Activated T-helper 2 cell treated with anti-CD3 and anti-CD28 coated beads, Interferon-gamma antibody, Interleukin-2, Interleukin-4, amounts not matched to agents 10 μg/mL and 5 μg/mL and 100 μg/mL, durations not matched to agents 14 hours and 24 hours and 36 hours (primary cell): ENCODE data around the gene OTX1. TPM values are rescaled to one million over a fixed set of nuclear protein-coding genes. Genes with fewer than 3 reads are reported as not detected.

ENCODE experiments used
- DNase-seq: peaks from one replicate; pipeline ENCODE4 v3.0.0; 2021; ENCODE audit warnings: low spot score
- H3K27ac Mint-ChIP-seq: one replicate; pipeline ENCODE4 v1.8.0; 2021; ENCODE audit warnings: mixed read lengths
- H3K27me3 Mint-ChIP-seq: one replicate; pipeline ENCODE4 v1.8.0; 2021; ENCODE audit warnings: low read depth, mixed read lengths
- H3K36me3 Mint-ChIP-seq: one replicate; pipeline ENCODE4 v1.8.0; 2021; ENCODE audit warnings: low read depth, mixed read lengths
- H3K4me1 Mint-ChIP-seq: one replicate; pipeline ENCODE4 v1.8.0; 2021; ENCODE audit warnings: low read depth, mixed read lengths
- H3K4me3 Mint-ChIP-seq: one replicate; pipeline ENCODE4 v1.8.0; 2021; ENCODE audit warnings: low read depth, mild to moderate bottlenecking, moderate library complexity, mixed read lengths
- H3K9me3 Mint-ChIP-seq: one replicate; pipeline ENCODE4 v1.8.0; 2021; ENCODE audit warnings: mixed read lengths
- intact Hi-C: fragments of 100-400 bp; cut with micrococcal nuclease; formaldehyde crosslinking; loops from one replicate; pipeline ENCODE4 v1.15.1; 2023
- total RNA-seq: library from RNA; stranded (reverse); gene quantifications from 2 replicates; pipeline ENCODE4 v1.2.3, GENCODE V29; 2022

OTX1 gene
- total RNA-seq, 1 donor from 2014 or later: not detected

DNA sequence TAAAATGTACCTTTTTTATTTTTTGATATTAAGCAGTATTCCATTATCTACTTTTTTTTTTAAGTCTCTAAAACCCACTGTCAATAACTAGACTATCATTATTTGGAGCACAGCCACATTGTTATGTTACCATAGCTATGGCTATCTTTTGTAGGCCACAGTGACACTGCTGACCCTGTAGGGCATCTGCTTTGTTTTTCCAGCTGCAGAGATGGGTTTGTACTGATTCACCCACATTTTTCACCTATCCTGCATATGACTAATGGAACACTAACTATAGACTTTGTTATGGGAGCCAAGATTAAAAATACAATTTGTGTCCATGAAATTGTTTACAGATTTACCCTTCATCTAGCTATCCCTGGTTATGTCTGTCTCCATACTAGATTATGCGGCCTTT lies 21.6 kb upstream of the OTX1 start:
- intact Hi-C loops: no loop called here
- no peaks in the 10 kb centered on the region for H3K36me3 Mint-ChIP-seq
- no peak overlapping the region for H3K4me3 Mint-ChIP-seq
- no peak overlapping the region for H3K27ac Mint-ChIP-seq
- DNase-seq: no peak
- H3K4me1 Mint-ChIP-seq: no peaks in the 10 kb centered on the region
- no peaks in the 10 kb centered on the region for H3K27me3 Mint-ChIP-seq
- no peaks in the 10 kb centered on the region for H3K9me3 Mint-ChIP-seq

DNA sequence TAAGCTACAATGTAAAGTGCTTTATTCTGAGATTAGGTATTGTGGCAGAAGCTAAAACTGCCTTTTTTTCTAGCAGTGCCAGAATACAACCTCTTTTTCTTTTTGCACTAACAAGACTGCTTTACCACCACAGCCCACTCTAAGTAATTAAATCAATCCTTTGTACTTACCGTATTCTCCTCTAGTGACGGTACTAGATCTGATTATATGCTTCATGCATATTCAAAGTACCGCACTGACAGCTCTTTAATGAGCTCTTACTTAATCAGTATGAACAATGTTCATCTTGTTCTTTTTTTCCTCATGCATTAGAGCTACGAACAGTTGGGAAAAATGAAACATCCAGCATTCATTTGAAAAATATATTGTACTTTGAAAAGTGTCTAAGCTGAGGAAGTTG lies 16.1 kb upstream of the OTX1 start:
- Mint-ChIP-seq H3K9me3 (no peaks in the 10 kb centered on the region), H3K4me3 (no peak overlapping the region), H3K36me3 (no peaks in the 10 kb centered on the region), H3K27me3 (no peaks in the 10 kb centered on the region), H3K27ac (no peak overlapping the region), H3K4me1 (no peaks in the 10 kb centered on the region)
- DNase-seq: no peak
- intact Hi-C loops: no loop called here

DNA sequence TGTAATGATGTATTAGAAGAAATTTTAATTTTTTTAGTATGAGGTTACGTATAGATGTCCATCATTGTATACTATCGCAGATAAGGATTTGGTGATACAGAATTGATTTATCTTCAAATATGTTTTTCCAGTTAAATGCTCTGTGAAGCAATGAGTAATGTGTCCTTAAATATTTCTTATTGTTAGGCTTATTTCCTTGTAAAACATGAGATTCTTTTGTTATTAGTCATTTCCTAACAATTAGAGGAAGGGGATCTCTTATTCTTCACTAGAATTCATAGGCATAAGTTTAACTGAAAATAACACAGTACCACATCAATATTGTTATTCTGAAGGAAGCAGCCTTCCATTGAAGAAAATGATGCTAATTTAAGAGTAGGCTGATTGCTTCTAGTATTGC lies 15.5 kb upstream of the OTX1 start:
- intact Hi-C loops: no loop called here
- H3K9me3 Mint-ChIP-seq: no peaks in the 10 kb centered on the region
- DNase-seq: no peak
- no peaks in the 10 kb centered on the region for H3K36me3 Mint-ChIP-seq
- H3K4me3 Mint-ChIP-seq: no peak overlapping the region
- H3K27ac Mint-ChIP-seq: no peak overlapping the region
- H3K27me3 Mint-ChIP-seq: no peaks in the 10 kb centered on the region
- H3K4me1 Mint-ChIP-seq: no peaks in the 10 kb centered on the region

DNA sequence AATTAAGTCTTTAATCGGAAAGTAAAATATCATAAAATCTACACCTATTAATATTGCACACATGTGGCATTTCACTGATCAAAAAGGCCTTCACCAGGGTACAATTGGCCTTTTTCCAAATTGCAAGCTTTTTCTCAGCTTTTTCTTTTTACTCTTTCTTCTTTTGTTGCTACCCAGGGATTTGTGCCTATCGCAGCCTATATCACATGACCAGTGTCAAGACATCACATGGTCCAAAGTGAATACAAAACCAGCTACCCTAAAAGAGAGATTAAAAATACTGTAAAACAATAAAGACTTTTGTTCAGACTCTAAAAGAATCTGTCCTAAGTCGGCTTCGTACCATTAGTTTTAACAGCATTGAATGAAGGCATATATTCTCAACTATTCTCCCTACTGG lies 15.0 kb upstream of the OTX1 start:
- DNase-seq: no peak
- Mint-ChIP-seq H3K4me3 (no peak overlapping the region), H3K9me3 (no peaks in the 10 kb centered on the region)

DNA sequence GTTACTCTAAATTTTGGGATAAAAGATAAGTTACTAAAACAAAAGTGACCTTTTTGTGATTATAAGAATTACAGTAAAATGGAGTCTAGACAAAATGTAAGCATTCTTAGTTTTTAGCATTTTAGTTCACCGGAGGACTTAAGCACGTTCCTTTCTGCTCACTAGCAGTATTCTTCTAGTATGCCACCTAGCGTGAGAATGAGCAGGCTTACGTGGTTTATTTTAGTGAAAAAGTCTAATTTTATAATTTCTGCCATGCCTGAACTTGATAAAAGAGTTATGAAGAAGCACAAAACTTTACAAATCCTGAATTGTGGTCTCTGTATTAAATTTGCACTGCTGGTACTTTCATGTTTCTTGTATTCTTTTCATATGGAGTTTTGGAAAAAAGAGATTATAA lies 12.6 kb upstream of the OTX1 start:
- no peak overlapping the region for H3K4me3 Mint-ChIP-seq
- intact Hi-C loops: no loop called here
- DNase-seq: no peak
- H3K4me1 Mint-ChIP-seq: no peaks in the 10 kb centered on the region
- peaks cover 2% of the 10 kb centered on the region for H3K27me3 Mint-ChIP-seq
- H3K27ac Mint-ChIP-seq: no peak overlapping the region
- no peaks in the 10 kb centered on the region for H3K9me3 Mint-ChIP-seq
- no peaks in the 10 kb centered on the region for H3K36me3 Mint-ChIP-seq

More for the DNA sequence above, 15.0 kb upstream of the OTX1 start:
- intact Hi-C loops: no loop called here
- Mint-ChIP-seq H3K27ac (no peak overlapping the region), H3K36me3 (no peaks in the 10 kb centered on the region), H3K4me1 (no peaks in the 10 kb centered on the region), H3K27me3 (no peaks in the 10 kb centered on the region)

DNA sequence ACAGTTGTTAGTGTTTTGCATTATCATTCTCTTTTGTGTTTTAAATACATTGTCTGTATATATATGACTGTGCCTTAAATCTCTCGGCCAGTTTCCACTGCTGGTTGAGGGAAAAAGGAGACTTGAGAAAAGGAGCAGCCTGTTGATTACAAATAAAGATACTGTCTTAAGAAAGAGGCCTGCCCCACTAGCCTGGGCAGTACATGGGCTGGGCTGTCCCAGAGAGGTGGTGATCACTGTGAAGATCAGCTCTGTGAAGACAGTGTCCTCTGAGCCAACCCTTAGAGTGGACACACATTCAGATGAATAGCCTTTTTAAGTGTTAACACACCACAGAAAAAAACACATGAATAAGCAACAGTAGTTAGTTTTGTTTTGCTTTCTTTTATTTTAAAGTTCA lies 10.0 kb upstream of the OTX1 start:
- intact Hi-C loops: no loop called here
- DNase-seq: no peak
- Mint-ChIP-seq H3K27me3 (peaks cover 14% of the 10 kb centered on the region), H3K36me3 (no peaks in the 10 kb centered on the region), H3K27ac (no peak overlapping the region), H3K4me1 (no peaks in the 10 kb centered on the region), H3K9me3 (no peaks in the 10 kb centered on the region), H3K4me3 (no peak overlapping the region)

DNA sequence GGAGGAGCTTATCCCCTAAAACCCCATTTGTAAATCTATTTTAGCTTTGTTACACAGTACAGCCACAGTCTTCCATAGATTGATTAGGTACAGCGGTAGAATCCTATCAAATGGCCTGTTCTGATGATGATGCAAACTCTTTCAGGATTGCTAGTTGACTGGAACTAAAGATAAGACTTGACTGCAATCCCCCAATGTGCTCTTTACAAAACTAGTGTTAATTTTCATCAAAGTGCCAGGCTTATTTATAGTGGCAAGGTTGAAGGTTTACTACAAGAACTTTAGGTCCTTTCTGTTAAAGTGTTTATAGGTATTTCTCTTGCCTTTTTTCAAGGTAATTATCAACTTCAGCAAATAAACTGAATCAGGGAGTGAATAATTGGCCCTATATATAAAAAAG lies 9.0 kb upstream of the OTX1 start:
- H3K27ac Mint-ChIP-seq: no peak overlapping the region
- intact Hi-C loops: no loop called here
- H3K9me3 Mint-ChIP-seq: no peaks in the 10 kb centered on the region
- H3K4me3 Mint-ChIP-seq: no peak overlapping the region
- no peaks in the 10 kb centered on the region for H3K4me1 Mint-ChIP-seq
- no peaks in the 10 kb centered on the region for H3K36me3 Mint-ChIP-seq
- DNase-seq: no peak
- peaks cover 23% of the 10 kb centered on the region for H3K27me3 Mint-ChIP-seq

DNA sequence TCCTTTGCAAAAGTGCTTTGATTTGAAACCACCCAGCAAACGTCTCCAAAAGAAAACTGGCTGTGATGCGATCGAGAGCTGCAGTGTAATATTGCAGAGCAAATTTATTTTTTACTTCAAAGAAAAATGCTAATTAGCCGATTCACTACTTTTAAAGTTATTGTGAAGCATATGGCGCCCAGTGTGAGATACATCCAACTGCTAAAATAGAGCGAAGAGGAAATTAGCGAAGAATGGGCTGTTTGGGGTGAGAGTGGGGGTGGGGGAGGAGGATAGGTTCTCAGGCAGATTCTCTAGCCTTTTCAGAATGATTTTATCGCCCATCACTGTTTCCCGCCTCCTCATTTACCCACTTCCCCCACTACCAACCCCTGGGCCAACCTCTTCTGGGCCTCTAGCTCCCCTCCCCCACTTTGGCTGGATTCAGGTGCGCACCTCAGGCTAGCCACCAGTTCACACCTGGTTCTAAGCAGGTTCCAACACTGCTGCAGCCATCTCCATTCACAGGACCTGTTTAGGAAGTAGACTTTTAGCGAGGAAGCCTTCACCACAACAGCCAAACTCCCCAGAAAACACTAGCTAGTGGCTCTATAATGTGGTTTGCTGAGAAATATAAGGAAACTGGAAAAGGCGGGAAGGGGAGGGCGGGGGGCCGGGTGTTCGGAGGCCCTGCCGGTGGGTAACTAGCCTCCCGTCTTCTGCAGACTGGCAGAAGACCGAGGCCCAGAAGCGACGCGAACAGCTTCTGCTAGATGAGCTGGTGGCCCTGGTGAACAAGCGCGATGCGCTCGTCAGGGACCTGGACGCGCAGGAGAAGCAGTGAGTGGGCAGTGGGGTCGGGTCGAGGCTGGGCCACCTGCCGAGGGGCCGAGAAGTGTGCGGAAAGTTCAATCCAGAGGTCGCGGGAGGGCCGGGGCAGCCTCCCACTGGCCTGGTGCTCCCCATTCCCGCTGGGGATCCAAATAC lies 6.0 kb upstream of the OTX1 start:
- H3K36me3 Mint-ChIP-seq: no peaks in the 10 kb centered on the region
- H3K27me3 Mint-ChIP-seq: peaks cover 51% of the 10 kb centered on the region

DNA sequence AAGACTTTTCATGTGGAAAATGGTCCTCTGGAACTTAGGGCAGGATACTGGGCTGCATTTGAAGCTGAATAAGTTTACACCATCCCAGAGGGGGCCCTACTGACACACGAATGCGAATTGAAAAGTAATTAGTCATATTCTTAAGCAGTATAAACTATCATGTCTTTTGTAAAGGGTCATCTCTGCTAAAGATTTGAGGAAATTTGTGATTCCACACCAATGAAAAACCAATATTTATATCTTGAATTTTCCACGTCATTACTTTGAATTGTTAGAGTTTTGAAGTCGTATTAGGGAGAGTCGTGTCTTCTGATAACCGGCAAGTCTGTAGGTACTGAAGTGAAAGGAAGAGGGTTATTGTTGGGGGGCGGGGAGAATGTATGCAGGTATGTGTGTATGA lies 4.1 kb upstream of the OTX1 start:
- Mint-ChIP-seq H3K36me3 (no peaks in the 10 kb centered on the region), H3K9me3 (no peaks in the 10 kb centered on the region), H3K27me3 (peaks cover 61% of the 10 kb centered on the region), H3K27ac (no peak overlapping the region), H3K4me1 (peaks cover 10% of the 10 kb centered on the region), H3K4me3 (no peak overlapping the region)
- intact Hi-C loops: loop anchor here (2.0 kb wide), 1 partner anchor 258 kb away; no protein-coding TSS in a partner anchor
- DNase-seq: no peak

More for the DNA sequence above, 6.0 kb upstream of the OTX1 start:
- no peak overlapping the region for H3K27ac Mint-ChIP-seq
- no peak for DNase-seq
- peaks cover 3% of the 10 kb centered on the region for H3K4me1 Mint-ChIP-seq
- no peak overlapping the region for H3K4me3 Mint-ChIP-seq
- intact Hi-C loops: no loop called here
- no peaks in the 10 kb centered on the region for H3K9me3 Mint-ChIP-seq

DNA sequence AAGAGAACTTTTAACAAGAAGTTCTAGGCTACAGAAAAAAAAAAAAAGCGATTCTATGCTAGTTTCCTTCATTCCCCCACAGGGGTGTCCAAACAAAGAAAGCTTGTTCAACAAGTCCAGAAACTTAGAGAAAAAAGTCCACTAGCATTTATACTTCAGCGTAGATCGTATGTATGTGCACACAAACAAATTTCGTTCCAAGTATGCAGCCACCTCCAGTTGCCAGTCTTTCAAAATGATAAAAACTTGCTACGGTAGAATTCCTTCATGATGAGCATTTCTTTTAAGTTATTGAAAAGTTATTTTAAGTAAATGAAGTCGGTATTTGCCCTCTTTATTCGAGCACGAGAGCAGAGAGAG lies 3.7 kb upstream of the OTX1 start:
- H3K27ac Mint-ChIP-seq: no peak overlapping the region
- intact Hi-C loops: loop anchor here (2.0 kb wide), 1 partner anchor 258 kb away; no protein-coding TSS in a partner anchor
- no peaks in the 10 kb centered on the region for H3K9me3 Mint-ChIP-seq
- H3K27me3 Mint-ChIP-seq: peaks cover 59% of the 10 kb centered on the region
- peaks cover 10% of the 10 kb centered on the region for H3K4me1 Mint-ChIP-seq
- no peaks in the 10 kb centered on the region for H3K36me3 Mint-ChIP-seq
- no peak for DNase-seq
- no peak overlapping the region for H3K4me3 Mint-ChIP-seq

DNA sequence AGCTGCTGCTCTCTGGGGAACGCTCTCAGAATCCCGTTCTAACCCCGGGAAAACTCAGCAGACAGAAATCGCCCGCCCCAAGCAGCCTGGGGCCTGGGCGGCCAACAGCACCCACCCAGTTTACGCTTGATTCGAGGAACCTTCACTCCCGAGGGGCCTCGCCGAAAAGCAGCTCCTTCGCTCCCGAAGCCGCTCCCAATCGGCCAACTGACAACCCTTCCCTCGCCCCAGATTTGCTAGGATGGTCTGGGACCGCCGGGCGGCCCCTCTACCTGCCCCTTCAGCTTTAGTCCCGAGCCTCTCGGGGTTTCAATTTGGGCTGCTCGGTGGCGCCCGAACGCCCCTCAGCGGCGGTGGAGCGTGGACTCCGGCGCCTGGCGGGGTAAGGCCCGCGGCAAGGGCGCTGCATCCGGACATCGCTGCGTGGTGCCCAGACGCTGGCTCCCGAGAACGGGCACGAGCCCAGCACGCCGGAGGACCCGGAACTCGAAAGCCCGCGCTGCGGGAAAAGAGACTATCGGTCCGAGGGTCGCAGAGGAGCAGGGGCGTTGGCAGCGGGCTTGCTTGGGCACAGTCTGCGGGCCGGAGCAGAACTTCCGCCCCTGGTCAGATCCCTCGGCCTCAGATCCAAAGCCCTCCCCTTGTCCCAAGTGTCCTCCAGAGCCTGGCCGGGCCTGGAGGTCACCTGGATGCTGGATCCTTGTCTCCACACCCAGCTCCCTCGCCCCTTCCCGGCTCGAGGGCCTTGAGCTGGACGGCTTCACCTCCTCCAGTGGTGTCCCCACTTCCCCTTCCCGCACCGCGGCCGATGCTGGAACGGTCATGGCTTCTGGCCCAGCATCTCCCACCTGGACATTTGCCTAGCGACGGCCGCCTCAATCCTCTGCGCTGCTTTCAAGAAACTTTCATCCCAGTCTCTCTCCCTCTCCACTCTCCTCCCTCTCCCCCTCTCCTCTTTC lies 3.0 kb upstream of the OTX1 start:
- Mint-ChIP-seq H3K27me3 (peaks cover 65% of the 10 kb centered on the region), H3K36me3 (no peaks in the 10 kb centered on the region), H3K4me1 (peaks cover 12% of the 10 kb centered on the region), H3K4me3 (no peak overlapping the region), H3K9me3 (no peaks in the 10 kb centered on the region), H3K27ac (no peak overlapping the region)
- no peak for DNase-seq
- intact Hi-C loops: loop anchor here (2.0 kb wide), 1 partner anchor 259 kb away; no protein-coding TSS in a partner anchor

DNA sequence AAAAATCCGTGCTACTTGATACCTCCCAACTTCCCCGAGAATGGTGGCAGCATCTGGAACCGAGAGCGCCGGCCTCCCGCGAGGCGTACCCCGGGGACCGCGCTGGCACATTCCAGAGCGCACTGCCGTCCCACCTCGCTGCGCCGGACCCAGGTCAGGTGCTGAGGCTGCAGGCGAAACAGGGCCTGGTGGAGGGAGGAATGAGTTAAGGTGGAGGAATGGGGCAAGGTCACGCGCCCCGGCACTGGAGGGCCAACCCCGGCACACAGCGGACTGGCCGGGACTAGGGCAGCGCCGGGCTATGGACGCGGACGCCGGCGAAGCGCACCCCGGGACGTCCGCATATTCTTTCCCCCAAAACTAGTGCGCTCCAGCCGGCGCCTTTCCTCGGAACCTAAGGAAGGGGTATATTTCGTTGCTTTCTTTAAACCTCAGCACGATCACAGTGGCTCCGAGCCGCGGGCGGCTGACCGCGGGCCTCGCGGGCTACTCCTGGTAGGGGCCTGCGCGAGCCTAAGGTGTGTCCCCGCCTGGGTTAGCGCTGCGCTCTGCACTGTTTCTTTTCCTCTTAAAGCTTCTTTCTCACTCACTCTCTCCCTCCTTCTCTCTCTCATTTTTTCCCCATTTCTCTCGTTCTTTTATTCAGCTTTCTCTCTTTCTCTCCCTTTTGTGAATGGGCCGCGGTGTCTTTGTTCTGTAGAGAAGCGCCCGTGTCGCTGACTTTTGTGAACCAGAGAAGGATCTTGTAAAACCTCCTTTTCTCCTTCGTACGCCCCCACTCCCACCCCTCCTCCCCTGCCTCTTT lies 2.1 kb upstream of the OTX1 start:
- intact Hi-C loops: no loop called here
- Mint-ChIP-seq H3K9me3 (no peaks in the 10 kb centered on the region), H3K27ac (no peak overlapping the region), H3K36me3 (no peaks in the 10 kb centered on the region), H3K4me3 (peak overlapping the region; percentile 16), H3K4me1 (peaks cover 13% of the 10 kb centered on the region), H3K27me3 (peaks cover 72% of the 10 kb centered on the region)
- no peak for DNase-seq
